HG02623 (cell line): ENCODE measurements around the gene MICAL3.
"Not testable (repeated sequence)": the region's sequence is repeated elsewhere in the genome, so short reads cannot be mapped to it uniquely, and the experiment has no call there.

Experiments
- ATAC-seq: cut with Tn5 transposase; IDR thresholded peaks from one replicate; pipeline ENCODE4 v1.9.1; 2021; ENCODE audit warnings: moderate library complexity; ENCODE audit not compliant: unreplicated experiment

MICAL3 gene

DNA sequence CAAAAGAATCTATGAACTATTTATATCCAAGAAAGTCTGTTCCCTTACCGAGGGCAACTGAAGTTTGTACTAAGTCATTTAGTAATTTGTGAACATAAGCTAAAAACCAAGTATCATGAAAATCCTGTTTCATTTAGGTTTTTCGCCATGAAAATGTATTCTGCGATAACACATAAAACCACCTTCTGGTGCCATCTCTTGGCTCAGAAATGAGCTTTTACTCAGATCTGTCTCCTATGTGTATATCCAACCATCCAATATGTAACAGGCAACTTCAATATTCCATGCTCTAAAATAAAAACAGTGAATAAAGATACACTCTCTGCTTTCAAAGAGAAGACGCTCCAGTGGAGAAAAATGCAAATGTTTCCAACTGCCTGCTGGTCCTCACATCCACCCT lies 132.0 kb downstream of the MICAL3 start:
- no peak for ATAC-seq

- ATAC-seq = no peak
Measured at GRCh38 chr22:17891481-17892167, 132.7 kb downstream of the MICAL3 start.

GRCh38 chr22:17890892-17891291 lies 133.5 kb downstream of the MICAL3 start:
- ATAC-seq = no peak

DNA sequence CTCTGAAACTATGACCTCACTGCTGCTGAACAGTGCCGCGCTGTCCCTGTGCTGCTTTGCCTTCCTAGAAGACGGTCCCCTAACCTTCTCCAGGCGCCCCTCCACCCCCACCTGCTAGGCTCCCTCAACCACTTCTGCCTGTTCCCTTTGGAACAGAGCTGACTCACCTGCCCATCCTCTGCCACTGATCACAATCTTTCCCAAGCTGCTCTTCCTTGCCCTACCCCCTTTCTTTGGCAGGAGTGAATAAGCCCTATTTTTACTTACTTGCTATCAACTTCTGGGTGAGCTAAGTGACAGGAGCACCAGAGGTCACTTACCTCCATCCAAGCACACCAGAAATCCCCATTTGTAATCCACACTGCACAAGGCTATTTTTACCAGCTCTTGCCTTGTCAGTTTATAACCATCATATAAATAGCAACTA lies 134.1 kb downstream of the MICAL3 start:
- no peak for ATAC-seq

DNA sequence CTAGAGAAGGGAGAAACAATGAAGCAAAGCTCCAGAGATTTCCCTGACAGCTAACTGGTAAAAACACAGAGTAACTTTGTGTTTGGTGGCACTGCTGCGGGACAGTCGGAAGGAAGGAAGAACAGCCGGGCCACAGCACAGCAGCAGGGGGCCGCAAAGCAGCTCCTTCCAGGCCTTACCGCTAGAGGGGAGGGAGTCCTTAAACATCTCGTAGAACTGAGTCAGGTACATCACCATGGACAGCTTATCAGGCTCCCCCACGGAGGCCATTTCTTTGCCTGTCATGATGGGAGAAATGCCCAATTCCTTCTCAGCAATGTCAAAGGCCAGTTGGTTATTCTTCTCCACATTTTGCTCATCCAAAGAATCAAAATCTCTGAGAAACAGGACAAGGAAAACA lies 135.5 kb downstream of the MICAL3 start:
- no peak for ATAC-seq

DNA sequence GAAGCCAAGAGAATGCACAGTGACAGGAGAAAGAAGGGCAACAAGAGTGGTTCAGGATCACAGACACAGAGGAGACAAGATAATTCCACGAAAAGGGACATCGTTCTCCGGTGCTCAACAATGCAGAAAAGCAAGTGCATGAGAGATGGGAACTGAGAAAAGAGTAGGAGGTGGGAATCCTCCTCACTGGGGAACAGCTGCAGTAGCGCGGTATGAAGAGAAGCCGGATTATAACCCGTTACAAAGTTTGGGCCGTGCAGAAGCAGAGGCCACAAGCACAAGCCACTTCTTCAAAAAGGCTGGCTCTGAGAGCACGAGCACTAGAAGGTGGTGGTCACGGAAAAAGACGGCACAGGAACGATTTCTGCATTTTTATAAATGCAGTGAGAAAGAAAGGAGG lies 135.9 kb downstream of the MICAL3 start:
- ATAC-seq = no peak

GRCh38 chr22:17884893-17885292 lies 139.5 kb downstream of the MICAL3 start:
- no peak for ATAC-seq

DNA sequence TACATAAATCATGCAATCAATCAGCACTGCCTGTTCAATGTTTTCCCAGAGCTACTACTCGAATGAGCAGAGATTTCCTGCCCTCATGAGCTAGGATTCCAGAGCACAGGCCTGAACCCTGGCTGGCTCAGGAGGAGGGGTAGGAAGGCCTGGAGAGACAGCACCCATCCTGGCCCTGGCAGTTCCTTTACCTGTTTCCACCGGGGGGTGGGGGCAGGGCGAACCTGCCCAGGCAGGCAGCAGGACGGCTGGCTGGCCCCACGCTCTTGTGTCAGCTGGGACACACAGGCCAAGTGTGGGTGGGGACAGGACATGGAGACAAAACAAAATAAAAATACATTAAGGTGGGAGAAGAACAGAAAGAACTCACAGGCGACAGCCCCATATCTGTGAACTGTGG lies 140.3 kb downstream of the MICAL3 start:
- ATAC-seq = no peak

- no peak for ATAC-seq
Measured at GRCh38 chr22:17883356-17883755, 141.0 kb downstream of the MICAL3 start.

GRCh38 chr22:17882727-17883126 lies 141.6 kb downstream of the MICAL3 start:
- no peak for ATAC-seq

DNA sequence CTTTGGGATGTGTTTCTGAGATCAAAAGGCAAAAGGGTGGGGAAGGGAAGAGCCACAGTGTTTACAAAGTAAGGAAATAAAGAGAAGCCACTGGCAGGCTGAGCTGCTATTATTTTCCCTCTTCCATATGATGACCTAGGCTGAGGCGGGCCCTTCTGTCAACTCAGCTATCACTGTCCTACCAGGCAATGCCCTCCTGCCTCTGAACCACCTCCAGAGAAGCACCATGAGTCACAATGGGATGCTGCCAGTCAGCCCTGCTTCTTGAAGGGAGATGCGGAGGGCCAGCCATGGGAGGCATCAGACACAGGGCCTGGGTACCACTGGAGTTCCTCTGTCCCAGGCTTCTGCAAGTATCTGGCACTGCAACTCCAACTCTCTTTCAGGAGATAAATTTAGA lies 142.2 kb downstream of the MICAL3 start:
- no peak for ATAC-seq

DNA sequence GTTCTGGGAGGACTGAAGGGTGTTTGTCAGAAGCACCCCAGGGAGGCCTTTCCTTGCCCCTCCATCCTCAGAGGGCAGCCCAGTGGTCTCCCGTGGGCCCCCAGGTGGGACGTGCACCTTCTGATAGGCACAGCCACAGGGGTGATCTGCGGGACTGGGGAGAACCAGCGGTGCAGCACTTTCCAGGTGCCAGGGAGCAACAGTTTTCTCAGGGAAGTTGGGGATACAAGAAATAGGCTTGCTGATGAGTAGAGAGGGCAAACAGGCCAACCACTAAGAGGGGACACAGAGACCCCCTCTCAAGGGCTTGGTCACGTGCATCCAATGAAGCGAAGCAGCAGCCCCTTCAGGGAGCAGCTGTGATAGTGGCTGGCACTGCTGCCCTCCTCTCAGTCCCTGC lies 143.0 kb downstream of the MICAL3 start:
- ATAC-seq = no peak

DNA sequence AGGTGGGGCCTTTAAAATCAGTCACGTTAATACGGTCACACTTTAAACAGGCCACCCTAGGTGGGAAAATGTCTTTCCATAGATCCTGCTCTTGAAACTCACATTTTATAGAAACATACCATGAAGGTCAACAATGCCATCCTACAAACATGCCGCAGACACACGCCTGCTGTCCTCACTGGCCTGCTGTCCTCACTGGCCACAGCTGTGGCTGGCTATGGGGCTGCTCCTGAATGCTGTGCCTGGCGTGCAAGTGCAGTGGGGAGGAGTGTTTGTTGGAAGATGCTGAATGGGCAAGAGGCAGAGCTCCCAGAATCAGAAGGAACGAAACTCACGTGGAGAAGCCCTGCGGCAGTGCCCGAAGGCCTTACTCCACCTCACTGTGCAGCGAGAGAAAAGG lies 143.9 kb downstream of the MICAL3 start:
- no peak for ATAC-seq

- no peak for ATAC-seq
Measured at GRCh38 chr22:17880020-17880419, 144.3 kb downstream of the MICAL3 start.

- ATAC-seq = no peak
Measured at GRCh38 chr22:17878941-17879340, 145.4 kb downstream of the MICAL3 start.

DNA sequence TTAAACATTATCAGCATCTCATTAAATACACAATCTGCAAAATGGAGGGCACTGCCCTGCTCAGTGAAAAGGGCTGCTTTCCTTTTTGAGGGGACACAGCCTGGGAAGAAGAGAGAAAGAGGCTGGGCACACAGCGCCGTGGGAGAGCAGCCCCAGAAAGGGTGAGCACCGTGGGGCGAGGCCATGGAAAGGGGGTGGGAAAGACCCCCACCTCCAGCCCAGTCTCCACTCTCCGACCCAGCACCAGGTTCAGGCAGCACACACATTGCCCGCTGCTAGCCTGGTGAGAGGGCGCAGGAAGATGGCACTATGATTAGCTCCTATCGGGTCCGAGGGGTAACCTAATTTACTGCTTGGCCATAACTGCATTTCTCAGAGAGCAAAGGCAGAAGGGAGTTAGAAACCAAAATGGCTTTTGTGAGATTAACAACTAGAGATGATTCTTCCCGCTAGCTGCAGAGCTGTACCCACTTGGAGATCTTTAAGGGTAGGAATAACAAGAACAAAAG lies 146.1 kb downstream of the MICAL3 start:
- ATAC-seq = no peak

DNA sequence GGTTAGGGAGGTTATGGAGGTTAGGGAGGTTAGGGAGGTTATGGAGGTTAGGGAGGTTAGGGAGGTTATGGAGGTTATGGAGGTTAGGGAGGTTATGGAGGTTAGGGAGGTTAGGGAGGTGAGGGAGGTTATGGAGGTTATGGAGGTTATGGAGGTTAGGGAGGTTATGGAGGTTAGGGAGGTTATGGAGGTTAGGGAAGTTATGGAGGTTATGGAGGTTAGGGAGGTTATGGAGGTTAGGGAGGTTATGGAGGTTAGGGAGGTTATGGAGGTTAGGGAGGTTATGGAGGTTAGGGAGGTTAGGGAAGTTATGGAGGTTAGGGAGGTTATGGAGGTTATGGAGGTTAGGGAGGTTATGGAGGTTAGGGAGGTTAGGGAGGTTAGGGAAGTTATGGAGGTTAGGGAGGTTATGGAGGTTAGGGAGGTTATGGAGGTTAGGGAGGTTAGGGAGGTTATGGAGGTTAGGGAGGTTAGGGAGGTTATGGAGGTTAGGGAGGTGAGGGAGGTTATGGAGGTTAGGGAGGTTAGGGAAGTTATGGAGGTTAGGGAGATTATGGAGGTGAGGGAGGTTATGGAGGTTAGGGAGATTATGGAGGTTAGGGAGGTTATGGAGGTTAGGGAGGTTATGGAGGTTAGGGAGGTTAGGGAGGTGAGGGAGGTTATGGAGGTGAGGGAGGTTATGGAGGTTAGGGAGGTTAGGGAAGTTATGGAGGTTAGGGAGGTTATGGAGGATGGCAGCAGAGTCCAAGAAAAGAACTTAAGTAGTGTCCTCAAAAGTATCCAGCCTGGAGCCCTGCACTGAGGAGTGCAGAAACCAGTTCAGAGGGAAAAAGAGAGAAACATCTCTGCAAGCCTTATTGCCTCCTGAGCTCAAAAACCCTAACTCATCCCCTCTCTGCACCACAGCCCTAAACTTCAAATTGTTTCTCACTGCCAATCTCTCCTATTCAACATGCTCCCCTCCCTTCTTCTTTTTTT lies 147.2 kb downstream of the MICAL3 start:
- ATAC-seq = not testable (repeated sequence)

DNA sequence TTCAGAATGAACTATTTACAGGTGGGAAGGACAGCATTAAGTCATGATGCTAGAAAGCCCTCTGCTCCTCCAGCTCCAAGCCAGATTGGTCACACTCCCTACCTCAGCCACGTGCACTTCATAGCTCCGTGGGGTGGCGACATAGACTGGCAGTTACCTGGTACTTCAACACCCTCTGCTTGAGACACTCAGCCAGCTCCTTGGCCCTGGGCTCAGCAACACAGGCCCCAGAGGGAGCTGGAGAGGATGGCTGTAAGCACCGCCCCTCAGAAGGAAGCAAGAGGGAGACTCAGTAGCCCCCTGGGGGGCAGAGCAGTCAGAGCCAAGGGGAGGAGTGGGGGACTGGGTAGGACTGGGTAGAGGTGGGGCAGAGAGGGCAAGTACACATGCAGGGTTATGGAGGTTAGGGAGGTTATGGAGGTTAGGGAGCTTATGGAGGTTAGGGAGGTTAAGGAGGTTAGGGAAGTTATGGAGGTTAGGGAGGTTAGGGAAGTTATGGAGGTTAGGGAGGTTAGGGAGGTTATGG lies 148.0 kb downstream of the MICAL3 start:
- ATAC-seq = no peak

GRCh38 chr22:17875631-17876030 lies 148.7 kb downstream of the MICAL3 start:
- no peak for ATAC-seq

GRCh38 chr22:17875156-17875555 lies 149.2 kb downstream of the MICAL3 start:
- ATAC-seq = no peak

- ATAC-seq = no peak
Measured at GRCh38 chr22:17874231-17874905, 150.0 kb downstream of the MICAL3 start.
